Colonic mucosa (tissue), 4 donors: ENCODE results near the gene XPR1. TPM values are rescaled to one million over a fixed set of nuclear protein-coding genes. Genes with fewer than 3 reads are reported as not detected.

Source experiments
- DNase-seq: peaks from one replicate; pipeline ENCODE4 v3.0.0-alpha.2; 2020
- H3K27ac ChIP-seq: fragments of 200-600 bp; one replicate; pipeline ENCODE4 v1.8.0; 2021
- H3K27me3 ChIP-seq: fragments of 200-600 bp; one replicate; pipeline ENCODE4 v1.8.0; 2021
- H3K36me3 ChIP-seq: fragments of 200-600 bp; one replicate; pipeline ENCODE4 v1.8.0; 2021
- H3K4me1 ChIP-seq: fragments of 200-600 bp; one replicate; pipeline ENCODE4 v1.8.0; 2021; ENCODE audit warnings: mild to moderate bottlenecking
- H3K4me3 ChIP-seq: fragments of 200-600 bp; one replicate; pipeline ENCODE4 v1.8.0; 2021
- H3K9ac ChIP-seq, 2 donors: one replicate each; pipeline ENCODE4 v1.7.0; 2013; ENCODE audit warnings: control low read depth in 2 of 2, low read depth in 2 of 2, low read length in 2 of 2
- H3K9me3 ChIP-seq: fragments of 200-600 bp; one replicate; pipeline ENCODE4 v1.8.0; 2021
- CTCF ChIP-seq: fragments of 200-600 bp; IDR thresholded peaks from one replicate; pipeline ENCODE4 v1.8.0; 2022; ENCODE audit warnings: antibody characterized with exemption, mild to moderate bottlenecking
- intact Hi-C: fragments of 100-400 bp; cut with DNase I; formaldehyde crosslinking; loops from one replicate; pipeline ENCODE4 v1.14.1; 2022
- total RNA-seq, 2 donors: library from RNA; stranded (reverse); fragmentation: NEBNext Ultra II Directional in 1 of 2; extraction: Animal tissue kit (Norgen Biotek cat#: 25700) in 1 of 2; gene quantifications; one replicate each; pipeline ENCODE4 v1.2.1, GENCODE V29; 2021
- donor health status: healthy.
- donor health status: DM: no; HTN: no; CAD: no.
- donor health status: DM: no; HTN: no; CAD: no.

Gene XPR1
- total RNA-seq, 2 donors from 2014 or later = 20.5 to 25.8 TPM

DNA sequence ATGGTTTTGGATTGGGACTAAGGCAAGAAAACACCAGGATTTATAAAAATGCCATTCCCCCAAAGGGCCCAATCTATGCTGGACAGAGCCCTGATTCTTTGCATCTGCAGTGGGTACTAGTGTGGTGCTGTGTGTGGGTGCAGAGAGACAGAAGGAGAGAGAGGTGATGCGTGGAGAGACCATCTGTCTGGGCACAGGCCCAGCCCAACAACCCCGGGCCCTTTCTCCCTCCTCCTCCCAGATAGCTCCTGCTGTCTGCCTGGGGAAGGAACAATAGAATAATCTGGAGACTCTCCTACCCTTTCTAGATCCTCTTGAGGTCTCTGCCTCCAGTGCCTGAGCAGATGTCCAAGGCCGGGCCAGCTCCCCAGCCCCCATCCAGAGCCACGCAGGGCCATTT is 296.0 kb downstream of the XPR1 start:
- TF ChIP-seq CTCF = no peak
- intact Hi-C loops = no loop called here
- H3K4me1 ChIP-seq = no peaks in the 10 kb centered on the region
- H3K27me3 ChIP-seq = no peaks in the 10 kb centered on the region
- no peaks in the 10 kb centered on the region for H3K9me3 ChIP-seq
- no peak overlapping the region for H3K4me3 ChIP-seq
- H3K9ac ChIP-seq = no peak overlapping the region
- no peaks in the 10 kb centered on the region for H3K36me3 ChIP-seq
- DNase-seq = no peak
- no peak overlapping the region for H3K27ac ChIP-seq

- Histone ChIP-seq H3K36me3 (no peaks in the 10 kb centered on the region), H3K27ac (no peak overlapping the region), H3K9me3 (no peaks in the 10 kb centered on the region), H3K9ac (no peak overlapping the region), H3K4me3 (no peak overlapping the region), H3K4me1 (no peaks in the 10 kb centered on the region), H3K27me3 (no peaks in the 10 kb centered on the region)
- intact Hi-C loops = no loop called here
- no peak for DNase-seq
- no peak for TF ChIP-seq CTCF
Measured at GRCh38 chr1:180928331-180929230, 296.8 kb downstream of the XPR1 start.

GRCh38 chr1:180929389-180929788 is 297.6 kb downstream of the XPR1 start:
- Histone ChIP-seq H3K4me3 (no peak overlapping the region), H3K27ac (no peak overlapping the region), H3K9ac (no peak overlapping the region), H3K9me3 (no peaks in the 10 kb centered on the region), H3K27me3 (no peaks in the 10 kb centered on the region), H3K4me1 (no peaks in the 10 kb centered on the region), H3K36me3 (no peaks in the 10 kb centered on the region)
- TF ChIP-seq CTCF = no peak
- DNase-seq = no peak
- intact Hi-C loops = no loop called here

DNA sequence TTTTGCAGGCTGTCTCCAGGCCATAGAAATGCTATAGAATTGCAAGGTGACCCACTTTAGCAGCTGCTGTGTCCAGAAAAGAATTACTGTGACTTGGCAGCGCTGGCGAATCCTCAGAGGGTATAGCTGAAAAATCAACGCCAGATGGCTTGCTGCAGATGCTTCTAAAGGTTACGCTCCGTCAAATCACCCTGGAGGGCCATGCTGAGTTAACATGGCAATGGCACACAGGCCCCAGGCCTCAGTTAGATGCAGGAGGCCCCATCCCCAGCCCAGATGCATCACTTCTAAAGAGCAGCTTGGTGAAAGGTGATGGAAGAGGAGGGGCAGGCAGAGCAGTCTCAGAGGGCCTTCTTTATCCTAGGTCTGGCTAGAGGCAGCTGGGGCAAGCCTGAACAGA is 298.9 kb downstream of the XPR1 start:
- H3K27ac ChIP-seq = no peak overlapping the region
- H3K4me3 ChIP-seq = no peak overlapping the region
- no peaks in the 10 kb centered on the region for H3K36me3 ChIP-seq
- no peaks in the 10 kb centered on the region for H3K4me1 ChIP-seq
- no peak for TF ChIP-seq CTCF
- H3K9ac ChIP-seq = no peak overlapping the region
- intact Hi-C loops = no loop called here
- H3K9me3 ChIP-seq = no peaks in the 10 kb centered on the region
- DNase-seq = no peak
- H3K27me3 ChIP-seq = no peaks in the 10 kb centered on the region

GRCh38 chr1:180931529-180931928 is 299.7 kb downstream of the XPR1 start:
- Histone ChIP-seq H3K4me3 (no peak overlapping the region), H3K27ac (no peak overlapping the region), H3K4me1 (no peaks in the 10 kb centered on the region), H3K9me3 (no peaks in the 10 kb centered on the region), H3K27me3 (no peaks in the 10 kb centered on the region), H3K9ac (no peak overlapping the region), H3K36me3 (no peaks in the 10 kb centered on the region)
- intact Hi-C loops = no loop called here
- DNase-seq = no peak
- no peak for TF ChIP-seq CTCF
